ENCODE measurements around the gene POLR2I. TPM values are rescaled to one million over a fixed set of nuclear protein-coding genes. Genes with fewer than 3 reads are reported as not detected.

POLR2I gene
- total RNA-seq, 1 experiment from 2014 or later = 133 TPM

DNA sequence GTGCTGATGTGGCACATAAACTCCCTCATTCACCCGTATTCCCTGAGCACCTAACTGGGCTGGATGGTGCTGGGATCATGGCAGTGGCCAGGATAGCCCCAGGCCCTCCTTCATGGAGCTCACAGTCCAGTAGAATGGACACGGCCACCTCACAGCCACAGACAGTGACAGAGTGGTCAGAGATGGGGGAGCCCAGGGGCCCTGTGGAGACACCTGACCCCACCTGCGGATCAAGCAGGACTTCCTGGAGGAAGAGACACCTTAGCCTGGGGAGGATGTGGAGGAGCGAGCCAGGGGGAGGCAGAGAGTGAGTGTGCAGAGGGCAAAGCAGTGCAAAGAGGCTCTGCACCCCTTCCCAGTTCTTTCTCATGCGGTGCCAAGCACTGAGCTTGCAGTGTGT lies 24.8 kb downstream of the POLR2I start:
- Histone ChIP-seq H3K9me3 (ENCODE audit: low read depth, low read length, poor library complexity, severe bottlenecking) (no peaks in the 10 kb centered on the region), H3K27ac (ENCODE audit: low read depth, low read length, poor library complexity, severe bottlenecking) (no peak overlapping the region), H3K27me3 (replicated peaks; ENCODE audit: insufficient read depth, low read depth, low read length, poor library complexity) (no peaks in the 10 kb centered on the region), H3K4me1 (ENCODE audit: insufficient read depth, low read length, poor library complexity, severe bottlenecking) (no peaks in the 10 kb centered on the region), H3K4me3 (ENCODE audit: low read depth, low read length, poor library complexity, severe bottlenecking) (no peak overlapping the region), H3K36me3 (ENCODE audit: insufficient read depth, low read length, poor library complexity, severe bottlenecking) (peaks cover 60% of the 10 kb centered on the region)
- no TSS peak for BruUV-seq (replicated peaks)
- TF ChIP-seq, protein P1, sequence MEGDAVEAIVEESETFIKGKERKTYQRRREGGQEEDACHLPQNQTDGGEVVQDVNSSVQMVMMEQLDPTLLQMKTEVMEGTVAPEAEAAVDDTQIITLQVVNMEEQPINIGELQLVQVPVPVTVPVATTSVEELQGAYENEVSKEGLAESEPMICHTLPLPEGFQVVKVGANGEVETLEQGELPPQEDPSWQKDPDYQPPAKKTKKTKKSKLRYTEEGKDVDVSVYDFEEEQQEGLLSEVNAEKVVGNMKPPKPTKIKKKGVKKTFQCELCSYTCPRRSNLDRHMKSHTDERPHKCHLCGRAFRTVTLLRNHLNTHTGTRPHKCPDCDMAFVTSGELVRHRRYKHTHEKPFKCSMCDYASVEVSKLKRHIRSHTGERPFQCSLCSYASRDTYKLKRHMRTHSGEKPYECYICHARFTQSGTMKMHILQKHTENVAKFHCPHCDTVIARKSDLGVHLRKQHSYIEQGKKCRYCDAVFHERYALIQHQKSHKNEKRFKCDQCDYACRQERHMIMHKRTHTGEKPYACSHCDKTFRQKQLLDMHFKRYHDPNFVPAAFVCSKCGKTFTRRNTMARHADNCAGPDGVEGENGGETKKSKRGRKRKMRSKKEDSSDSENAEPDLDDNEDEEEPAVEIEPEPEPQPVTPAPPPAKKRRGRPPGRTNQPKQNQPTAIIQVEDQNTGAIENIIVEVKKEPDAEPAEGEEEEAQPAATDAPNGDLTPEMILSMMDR (conservative IDR thresholded peaks at IDR 0.05; ENCODE audit: low read depth, low read length) = no peak
- TF ChIP-seq EZH2 (IDR thresholded peaks at IDR 0.05; ENCODE audit: borderline replicate concordance, low read depth, low read length, poor library complexity, severe bottlenecking) = no peak
- ChIA-PET POLR2A (ENCODE audit: low non-redundant PET) (no interaction called here), CTCF (no interaction called here)
- no peak for DNase-seq (ENCODE audit: low spot score)
- intact Hi-C loops (cut with micrococcal nuclease; ENCODE audit: unreplicated experiment) = no loop called here

DNA sequence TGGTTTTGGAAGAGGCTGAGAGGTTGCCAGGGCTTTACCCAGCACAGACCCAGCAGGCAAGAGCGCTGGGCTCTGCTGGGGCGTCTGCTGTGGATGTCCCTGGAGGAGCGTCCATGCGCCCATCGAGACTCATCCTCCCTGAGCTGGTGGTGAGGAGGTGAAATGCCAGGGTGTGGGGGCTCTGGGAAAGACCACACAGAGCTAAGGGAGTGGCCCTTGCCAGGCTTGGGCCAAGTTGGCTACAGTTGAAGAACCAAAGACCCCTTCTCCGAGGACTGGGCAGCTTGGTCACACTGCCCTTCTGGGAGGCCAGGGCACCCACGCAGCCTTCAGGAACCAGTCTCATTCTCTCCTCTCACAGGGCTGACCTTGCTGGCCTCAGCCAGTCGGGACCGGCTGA lies 28.3 kb downstream of the POLR2I start:
- ChIA-PET POLR2A (ENCODE audit: low non-redundant PET) (no interaction called here), CTCF (no interaction called here)
- no peak for DNase-seq (ENCODE audit: low spot score)
- H3K4me3 ChIP-seq (ENCODE audit: low read depth, low read length, poor library complexity, severe bottlenecking) = no peak overlapping the region
- no peak overlapping the region for H3K27ac ChIP-seq (ENCODE audit: low read depth, low read length, poor library complexity, severe bottlenecking)
- H3K4me1 ChIP-seq (ENCODE audit: insufficient read depth, low read length, poor library complexity, severe bottlenecking) = no peaks in the 10 kb centered on the region
- TF ChIP-seq, protein P1 (conservative IDR thresholded peaks at IDR 0.05; ENCODE audit: low read depth, low read length) = no peak
- TF ChIP-seq EZH2 (IDR thresholded peaks at IDR 0.05; ENCODE audit: borderline replicate concordance, low read depth, low read length, poor library complexity, severe bottlenecking) = no peak
- no peaks in the 10 kb centered on the region for H3K27me3 ChIP-seq (replicated peaks; ENCODE audit: insufficient read depth, low read depth, low read length, poor library complexity)
- H3K9me3 ChIP-seq (ENCODE audit: low read depth, low read length, poor library complexity, severe bottlenecking) = no peaks in the 10 kb centered on the region
- BruUV-seq (replicated peaks) = no TSS peak
- H3K36me3 ChIP-seq (ENCODE audit: insufficient read depth, low read length, poor library complexity, severe bottlenecking) = peaks cover 79% of the 10 kb centered on the region
- intact Hi-C loops (cut with micrococcal nuclease; ENCODE audit: unreplicated experiment) = no loop called here

DNA sequence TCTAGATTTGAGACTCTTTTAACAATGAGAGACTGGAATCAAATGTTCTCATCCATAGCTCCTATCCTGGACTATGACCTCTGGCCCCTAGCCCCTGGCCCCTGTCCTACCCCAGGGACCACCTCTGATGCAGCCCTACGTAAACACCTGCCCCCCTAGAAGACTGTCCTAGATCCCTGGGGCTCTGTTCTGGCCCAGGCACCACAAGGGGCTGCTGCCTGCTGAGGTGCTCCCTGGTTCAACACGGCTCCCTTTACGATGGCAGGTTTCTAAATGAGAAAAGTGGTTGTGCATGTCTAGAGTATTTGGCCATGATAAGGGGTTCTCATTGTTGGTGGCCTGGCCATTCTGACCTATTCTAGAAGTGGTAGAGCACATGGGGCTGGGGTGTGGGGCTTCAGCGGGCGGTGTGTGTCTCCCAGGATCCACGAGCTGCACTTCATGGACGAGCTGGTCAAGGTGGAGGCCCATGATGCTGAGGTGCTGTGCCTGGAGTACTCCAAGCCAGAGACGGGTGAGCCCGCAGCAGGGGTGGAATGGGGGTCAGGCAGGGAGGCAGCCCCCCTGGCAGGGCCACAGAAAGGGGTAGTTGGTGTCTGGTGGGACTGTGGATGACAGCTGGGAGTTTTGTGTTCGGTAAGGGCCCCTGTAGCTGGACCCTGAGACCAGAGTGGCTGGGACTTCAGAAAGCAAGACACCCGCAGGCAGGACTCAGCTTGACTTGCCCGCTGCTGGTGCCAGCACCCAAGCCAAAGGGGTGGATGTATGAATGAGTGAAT lies 30.3 kb downstream of the POLR2I start:
- Histone ChIP-seq H3K27me3 (replicated peaks; ENCODE audit: insufficient read depth, low read depth, low read length, poor library complexity) (no peaks in the 10 kb centered on the region), H3K4me1 (ENCODE audit: insufficient read depth, low read length, poor library complexity, severe bottlenecking) (no peaks in the 10 kb centered on the region), H3K4me3 (ENCODE audit: low read depth, low read length, poor library complexity, severe bottlenecking) (no peak overlapping the region), H3K9me3 (ENCODE audit: low read depth, low read length, poor library complexity, severe bottlenecking) (no peaks in the 10 kb centered on the region), H3K27ac (ENCODE audit: low read depth, low read length, poor library complexity, severe bottlenecking) (no peak overlapping the region), H3K36me3 (ENCODE audit: insufficient read depth, low read length, poor library complexity, severe bottlenecking) (peaks cover 68% of the 10 kb centered on the region)
- no peak for DNase-seq (ENCODE audit: low spot score)
- CTCF ChIA-PET = no interaction called here
- TF ChIP-seq, protein P1 (conservative IDR thresholded peaks at IDR 0.05; ENCODE audit: low read depth, low read length) = no peak
- no peak for TF ChIP-seq EZH2 (IDR thresholded peaks at IDR 0.05; ENCODE audit: borderline replicate concordance, low read depth, low read length, poor library complexity, severe bottlenecking)
- no TSS peak for BruUV-seq (replicated peaks)
- intact Hi-C loops (cut with micrococcal nuclease; ENCODE audit: unreplicated experiment) = no loop called here
- POLR2A ChIA-PET (ENCODE audit: low non-redundant PET) = no interaction called here
